HEK293 (cell line): Measurements from ENCODE around the gene MUTYH.
A peak's percentile ranks its signal among the peaks of the same experiment; 100 is the strongest.

Experiments used
- CTCF ChIA-PET: fragments of 350-600 bp; formaldehyde crosslinking; extraction: SDS; loops from one replicate; lab custom pipeline; 2021; ENCODE audit warnings: antibody characterized with exemption; lab: Yijun Ruan, JAX
- POLR2A ChIA-PET: fragments of 300-600 bp; formaldehyde crosslinking; extraction: SDS; loops from one replicate; lab custom pipeline; 2020; ENCODE audit warnings: antibody characterized with exemption, inconsistent platforms; lab: Yijun Ruan, JAX
- H3K27ac ChIP-seq: fragments of 200-500 bp; sonication (Bioruptor generic); 2 replicates; pipeline ENCODE4 v1.5.1; 2014; ENCODE audit warnings: low read depth, low read length, control low read depth, inconsistent platforms; ENCODE audit errors: extremely low read depth
- H3K36me3 ChIP-seq, 2 experiments: fragments of 200-500 bp in 1 of 2; sonication (Bioruptor generic) in 1 of 2; 1 replicate in 1 of 2; 2 replicates in 1 of 2; pipeline ENCODE4 v1.5.1; 2014 to 2017; ENCODE audit warnings: inconsistent platforms in 2 of 2, low read length in 2 of 2; ENCODE audit not compliant: control insufficient read depth in 2 of 2, insufficient read depth in 1 of 2
- H3K4me1 ChIP-seq: fragments of 200-500 bp; sonication (Bioruptor generic); 2 replicates; pipeline ENCODE4 v1.5.1; 2014; ENCODE audit warnings: mild to moderate bottlenecking, low read length, inconsistent platforms; ENCODE audit not compliant: control insufficient read depth, insufficient read depth
- H3K4me3 ChIP-seq: 2 replicates; pipeline ENCODE4 v1.5.1; 2011; ENCODE audit warnings: low read depth, mild to moderate bottlenecking, control low read depth, low read length, moderate library complexity
- H3K9me3 ChIP-seq: fragments of 200-500 bp; sonication (Bioruptor generic); 2 replicates; pipeline ENCODE4 v1.5.1; 2014; ENCODE audit warnings: low read depth, low read length, inconsistent platforms; ENCODE audit not compliant: control insufficient read depth, insufficient read depth
- BCL11B ChIP-seq: fragments of 450-650 bp; formaldehyde crosslinking; IDR thresholded peaks from 2 replicates; pipeline ENCODE4 v1.5.1; 2016; ENCODE audit warnings: low read depth, missing biosample characterization, missing genetic modification characterization
- HOXA7 ChIP-seq: sonication (generic); formaldehyde crosslinking; IDR thresholded peaks from 2 replicates; pipeline ENCODE4 v1.8.1; 2022; ENCODE audit warnings: missing genetic modification reagents, borderline replicate concordance
- HOXC10 ChIP-seq: sonication (generic); formaldehyde crosslinking; IDR thresholded peaks from 2 replicates; pipeline ENCODE4 v1.8.1; 2023; ENCODE audit warnings: mild to moderate bottlenecking, missing genetic modification reagents
- OSR2 ChIP-seq: fragments of 450-650 bp; formaldehyde crosslinking; IDR thresholded peaks from 2 replicates; pipeline ENCODE4 v1.5.1; 2016; ENCODE audit warnings: missing biosample characterization, missing genetic modification characterization
- OVOL3 ChIP-seq: fragments of 450-650 bp; formaldehyde crosslinking; IDR thresholded peaks from 2 replicates; pipeline ENCODE4 v1.5.1; 2016; ENCODE audit warnings: missing biosample characterization, missing genetic modification characterization
- RBAK ChIP-seq: fragments of 450-650 bp; formaldehyde crosslinking; IDR thresholded peaks from 2 replicates; pipeline ENCODE4 v1.5.1; 2016; ENCODE audit warnings: missing biosample characterization, missing genetic modification characterization
- SCRT2 ChIP-seq: fragments of 450-650 bp; formaldehyde crosslinking; IDR thresholded peaks from 2 replicates; pipeline ENCODE4 v1.5.1; 2016; ENCODE audit warnings: missing biosample characterization, missing genetic modification characterization
- SETDB1 ChIP-seq: IDR thresholded peaks from one replicate; pipeline ENCODE4 v1.6.1; 2017; ENCODE audit warnings: mild to moderate bottlenecking, low read length, moderate library complexity, mixed read lengths; ENCODE audit not compliant: insufficient read length
- ZBTB17 ChIP-seq: fragments of 450-650 bp; formaldehyde crosslinking; IDR thresholded peaks from 2 replicates; pipeline ENCODE4 v1.5.1; 2016; ENCODE audit warnings: missing biosample characterization, missing genetic modification characterization
- ZNF174 ChIP-seq: fragments of 450-650 bp; formaldehyde crosslinking; IDR thresholded peaks from 2 replicates; pipeline ENCODE4 v1.5.0; 2017; ENCODE audit warnings: missing biosample characterization, mild to moderate bottlenecking, missing genetic modification characterization
- ZNF214 ChIP-seq: fragments of 450-650 bp; formaldehyde crosslinking; IDR thresholded peaks from 2 replicates; pipeline ENCODE4 v1.5.1; 2017; ENCODE audit warnings: missing biosample characterization, mild to moderate bottlenecking, missing genetic modification characterization, borderline replicate concordance
- ZNF335 ChIP-seq: fragments of 450-650 bp; formaldehyde crosslinking; conservative IDR thresholded peaks from 2 replicates; pipeline ENCODE4 v1.5.1; 2016; ENCODE audit warnings: missing biosample characterization, missing genetic modification characterization
- ZNF350 ChIP-seq: fragments of 450-650 bp; formaldehyde crosslinking; IDR thresholded peaks from 2 replicates; pipeline ENCODE4 v1.5.0; 2017; ENCODE audit warnings: missing biosample characterization, mild to moderate bottlenecking, missing genetic modification characterization
- ZNF354C ChIP-seq: fragments of 450-650 bp; formaldehyde crosslinking; IDR thresholded peaks from 2 replicates; pipeline ENCODE4 v1.5.1; 2016; ENCODE audit warnings: missing biosample characterization, missing genetic modification characterization, low read depth, borderline replicate concordance
- ZNF391 ChIP-seq: fragments of 450-650 bp; formaldehyde crosslinking; IDR thresholded peaks from 2 replicates; pipeline ENCODE4 v1.5.1; 2016; ENCODE audit warnings: low read depth, missing biosample characterization, missing genetic modification characterization, borderline replicate concordance
- ZNF544 ChIP-seq: fragments of 450-650 bp; formaldehyde crosslinking; IDR thresholded peaks from 2 replicates; pipeline ENCODE4 v1.5.0; 2017; ENCODE audit warnings: missing biosample characterization, missing genetic modification characterization
- ZNF621 ChIP-seq: fragments of 450-650 bp; formaldehyde crosslinking; IDR thresholded peaks from 2 replicates; pipeline ENCODE4 v1.5.1; 2017; ENCODE audit warnings: missing biosample characterization, missing genetic modification characterization
- ZNF654 ChIP-seq: fragments of 450-650 bp; formaldehyde crosslinking; IDR thresholded peaks from 2 replicates; pipeline ENCODE4 v1.5.1; 2016; ENCODE audit warnings: low read depth, missing biosample characterization, missing genetic modification characterization
- ZNF830 ChIP-seq: fragments of 450-650 bp; IDR thresholded peaks from 2 replicates; pipeline ENCODE4 v1.5.0; 2018; ENCODE audit warnings: missing biosample characterization, missing genetic modification characterization, low read depth, mild to moderate bottlenecking, moderate library complexity
- TF ChIP-seq, protein P1 (sequence below): fragments of 450-650 bp; IDR thresholded peaks from 2 replicates; pipeline ENCODE4 v1.5.1; 2018; ENCODE audit warnings: missing biosample characterization, missing genetic modification characterization
- TF ChIP-seq, protein P2 (sequence below): fragments of 450-650 bp; formaldehyde crosslinking; optimal IDR thresholded peaks from 2 replicates; pipeline ENCODE3; 2016; ENCODE audit warnings: missing biosample characterization, mild to moderate bottlenecking, missing genetic modification characterization
- TF ChIP-seq, protein P3 (sequence below): IDR thresholded peaks from 2 replicates; pipeline ENCODE4 v1.6.1; 2011; ENCODE audit warnings: mild to moderate bottlenecking, low read depth, low read length, borderline replicate concordance
- TF ChIP-seq, protein P4 (sequence below): fragments of 450-650 bp; formaldehyde crosslinking; IDR thresholded peaks from 2 replicates; pipeline ENCODE4 v1.5.1; 2016; ENCODE audit warnings: missing biosample characterization, missing genetic modification characterization

Gene MUTYH

DNA sequence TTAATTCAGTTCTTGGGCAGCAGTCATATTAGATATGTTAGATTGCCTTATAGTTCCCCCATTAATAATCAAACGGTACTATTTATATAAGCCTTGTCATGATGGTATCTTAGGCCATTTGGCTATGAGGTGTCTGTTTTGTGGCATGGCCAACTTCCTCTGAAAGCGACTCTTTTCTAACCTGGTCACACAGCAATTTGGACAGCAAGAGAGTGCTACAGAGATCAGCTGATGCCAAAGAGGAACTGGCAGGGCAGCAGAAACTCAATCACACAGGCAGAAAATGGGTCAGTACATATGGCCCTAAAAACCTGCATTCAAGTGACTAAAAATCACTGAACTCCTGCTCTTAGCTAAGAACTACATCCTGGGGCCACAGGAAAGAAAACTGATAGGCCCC, 13.4 kb upstream of the MUTYH start:
- CTCF ChIA-PET = interaction anchor here (0.6 kb wide), 1 partner anchor 158 kb away, joined by 5 read pairs; no protein-coding TSS in a partner anchor
- POLR2A ChIA-PET = interaction anchor here (2.1 kb wide), 1 partner anchor 14 kb away, joined by 5 read pairs; the partner anchor contains the start of genes MUTYH and TOE1
- H3K4me3 ChIP-seq = no peak overlapping the region

DNA sequence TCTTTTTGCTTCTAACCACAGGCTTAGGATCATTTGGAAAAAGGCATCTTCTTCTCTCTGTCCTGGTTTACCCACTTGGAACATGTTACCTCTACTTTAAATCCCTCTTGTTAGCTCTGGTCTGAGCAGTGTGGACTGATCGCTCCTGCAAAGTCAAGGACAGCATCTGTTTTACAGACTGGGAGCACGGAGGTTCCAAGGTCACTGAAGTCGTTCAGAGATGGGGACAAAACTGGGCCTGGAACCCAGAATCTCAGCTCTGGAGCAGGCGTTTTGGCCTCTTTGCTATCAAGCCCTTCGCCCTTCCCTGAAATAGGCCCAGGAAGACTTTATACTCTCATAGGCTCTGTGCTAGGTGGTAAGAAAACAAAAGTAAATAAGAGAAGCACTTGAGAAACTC, 11.3 kb upstream of the MUTYH start:
- CTCF ChIA-PET = interaction anchor here (0.8 to 4.3 kb wide), 2 partner anchors 8 to 10 kb away, joined by 5 to 23 read pairs; no protein-coding TSS in a partner anchor
- Histone ChIP-seq H3K36me3 (peaks cover 0 to 5% of the 10 kb centered on the region in 2 experiments; a peak in 1 of 3 replicates), H3K4me1 (peaks cover 6% of the 10 kb centered on the region; the same call in 1 of the 2 replicates), H3K9me3 (no peaks in the 10 kb centered on the region), H3K27ac (no peak overlapping the region), H3K4me3 (no peak overlapping the region)
- POLR2A ChIA-PET = interaction anchor here (0.7 kb wide), 1 partner anchor 48 kb away, joined by 5 read pairs; no protein-coding TSS in a partner anchor
- TF ChIP-seq ZNF354C (no peak), ZNF654 (tag by site-specific recombination) (no peak), ZNF335 (tag by site-specific recombination) (no peak), SETDB1 (no peak), HOXC10 (CRISPR knock-in tag) (no peak), ZNF350 (tag by site-specific recombination) (no peak), ZNF174 (tag by site-specific recombination) (no peak)
- TF ChIP-seq, all 188 proteins: peak for 0

More for the DNA sequence above, 13.4 kb upstream of the MUTYH start:
- Histone ChIP-seq H3K9me3 (no peaks in the 10 kb centered on the region), H3K27ac (no peak overlapping the region), H3K36me3 (no peaks in the 10 kb centered on the region), H3K4me1 (peaks cover 7% of the 10 kb centered on the region; the same call in 1 of the 2 replicates)
- TF ChIP-seq ZNF391 (tag by site-specific recombination) (no peak), ZNF544 (no peak), ZNF830 (tag by site-specific recombination) (no peak), ZNF621 (tag by site-specific recombination) (no peak)
- TF ChIP-seq, protein P1, sequence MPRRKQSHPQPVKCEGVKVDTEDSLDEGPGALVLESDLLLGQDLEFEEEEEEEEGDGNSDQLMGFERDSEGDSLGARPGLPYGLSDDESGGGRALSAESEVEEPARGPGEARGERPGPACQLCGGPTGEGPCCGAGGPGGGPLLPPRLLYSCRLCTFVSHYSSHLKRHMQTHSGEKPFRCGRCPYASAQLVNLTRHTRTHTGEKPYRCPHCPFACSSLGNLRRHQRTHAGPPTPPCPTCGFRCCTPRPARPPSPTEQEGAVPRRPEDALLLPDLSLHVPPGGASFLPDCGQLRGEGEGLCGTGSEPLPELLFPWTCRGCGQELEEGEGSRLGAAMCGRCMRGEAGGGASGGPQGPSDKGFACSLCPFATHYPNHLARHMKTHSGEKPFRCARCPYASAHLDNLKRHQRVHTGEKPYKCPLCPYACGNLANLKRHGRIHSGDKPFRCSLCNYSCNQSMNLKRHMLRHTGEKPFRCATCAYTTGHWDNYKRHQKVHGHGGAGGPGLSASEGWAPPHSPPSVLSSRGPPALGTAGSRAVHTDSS (tag by site-specific recombination) = no peak
- TF ChIP-seq, protein P2, sequence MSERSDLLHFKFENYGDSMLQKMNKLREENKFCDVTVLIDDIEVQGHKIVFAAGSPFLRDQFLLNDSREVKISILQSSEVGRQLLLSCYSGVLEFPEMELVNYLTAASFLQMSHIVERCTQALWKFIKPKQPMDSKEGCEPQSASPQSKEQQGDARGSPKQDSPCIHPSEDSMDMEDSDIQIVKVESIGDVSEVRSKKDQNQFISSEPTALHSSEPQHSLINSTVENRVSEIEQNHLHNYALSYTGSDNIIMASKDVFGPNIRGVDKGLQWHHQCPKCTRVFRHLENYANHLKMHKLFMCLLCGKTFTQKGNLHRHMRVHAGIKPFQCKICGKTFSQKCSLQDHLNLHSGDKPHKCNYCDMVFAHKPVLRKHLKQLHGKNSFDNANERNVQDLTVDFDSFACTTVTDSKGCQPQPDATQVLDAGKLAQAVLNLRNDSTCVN (tag by site-specific recombination) = no peak

DNA sequence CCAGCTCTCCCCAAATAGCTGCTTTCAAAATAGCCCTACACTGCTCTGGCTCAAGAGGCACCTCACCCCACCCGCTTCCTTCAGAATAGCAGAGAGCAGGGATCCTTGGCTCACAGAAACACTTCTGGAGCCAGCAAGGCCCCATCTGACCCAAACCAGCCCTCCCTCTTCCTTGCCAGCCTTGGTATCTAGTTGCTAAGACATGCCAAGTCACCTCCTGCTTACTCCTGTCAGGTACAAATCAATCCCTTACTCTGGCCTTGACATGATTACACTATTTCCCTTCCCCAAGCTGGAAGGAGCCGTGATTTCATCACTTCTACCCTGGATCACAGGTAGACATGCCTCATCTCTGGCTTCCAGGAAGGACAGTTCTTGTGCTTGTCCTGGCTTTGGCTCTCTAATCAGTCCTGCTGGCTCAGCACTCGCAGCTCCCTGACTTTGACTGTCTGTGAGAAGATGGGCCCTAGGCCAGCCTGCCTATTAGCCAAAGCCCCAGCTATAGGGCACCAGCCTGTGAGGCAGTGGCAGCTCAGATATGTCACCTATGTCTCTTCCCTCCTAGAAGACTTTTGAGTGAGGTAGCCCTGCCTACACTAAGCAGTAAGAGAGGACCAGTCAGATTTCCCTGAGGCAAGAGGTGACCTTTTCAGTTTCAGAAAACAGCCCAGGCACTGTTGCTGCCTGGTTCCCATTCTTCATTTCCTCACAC, 8.9 kb upstream of the MUTYH start:
- no peaks in the 10 kb centered on the region for H3K4me1 ChIP-seq
- ChIA-PET CTCF (interaction anchor here (0.9 to 4.3 kb wide), 5 partner anchors 8 to 163 kb away, joined by 3 to 23 read pairs (median 8); partner anchors contain the start of genes MUTYH and TOE1), POLR2A (interaction anchor here (0.8 to 3.0 kb wide), 6 partner anchors 9 to 627 kb away, joined by 3 to 31 read pairs (median 4); partner anchors contain the start of genes BTBD19, CCDC163, MMACHC and MUTYH)
- H3K4me3 ChIP-seq = no peak overlapping the region
- peaks cover 0 to 29% of the 10 kb centered on the region in 2 experiments; a peak in 1 of 3 replicates for H3K36me3 ChIP-seq
- TF ChIP-seq BCL11B (no peak), ZBTB17 (tag by site-specific recombination) (peak; percentile 71; the same call in 1 of the 2 replicates), HOXA7 (CRISPR knock-in tag) (no peak), OVOL3 (no peak), ZNF214 (tag by site-specific recombination) (no peak), OSR2 (tag by site-specific recombination) (no peak), SCRT2 (tag by site-specific recombination) (0 out of 2 replicates have a peak, but pooled peaks have one; percentile 30), RBAK (tag by site-specific recombination) (no peak)
- TF ChIP-seq, protein P2 (tag by site-specific recombination) = no peak
- TF ChIP-seq, protein P3, sequence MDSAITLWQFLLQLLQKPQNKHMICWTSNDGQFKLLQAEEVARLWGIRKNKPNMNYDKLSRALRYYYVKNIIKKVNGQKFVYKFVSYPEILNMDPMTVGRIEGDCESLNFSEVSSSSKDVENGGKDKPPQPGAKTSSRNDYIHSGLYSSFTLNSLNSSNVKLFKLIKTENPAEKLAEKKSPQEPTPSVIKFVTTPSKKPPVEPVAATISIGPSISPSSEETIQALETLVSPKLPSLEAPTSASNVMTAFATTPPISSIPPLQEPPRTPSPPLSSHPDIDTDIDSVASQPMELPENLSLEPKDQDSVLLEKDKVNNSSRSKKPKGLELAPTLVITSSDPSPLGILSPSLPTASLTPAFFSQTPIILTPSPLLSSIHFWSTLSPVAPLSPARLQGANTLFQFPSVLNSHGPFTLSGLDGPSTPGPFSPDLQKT = no peak
- TF ChIP-seq, protein P4, sequence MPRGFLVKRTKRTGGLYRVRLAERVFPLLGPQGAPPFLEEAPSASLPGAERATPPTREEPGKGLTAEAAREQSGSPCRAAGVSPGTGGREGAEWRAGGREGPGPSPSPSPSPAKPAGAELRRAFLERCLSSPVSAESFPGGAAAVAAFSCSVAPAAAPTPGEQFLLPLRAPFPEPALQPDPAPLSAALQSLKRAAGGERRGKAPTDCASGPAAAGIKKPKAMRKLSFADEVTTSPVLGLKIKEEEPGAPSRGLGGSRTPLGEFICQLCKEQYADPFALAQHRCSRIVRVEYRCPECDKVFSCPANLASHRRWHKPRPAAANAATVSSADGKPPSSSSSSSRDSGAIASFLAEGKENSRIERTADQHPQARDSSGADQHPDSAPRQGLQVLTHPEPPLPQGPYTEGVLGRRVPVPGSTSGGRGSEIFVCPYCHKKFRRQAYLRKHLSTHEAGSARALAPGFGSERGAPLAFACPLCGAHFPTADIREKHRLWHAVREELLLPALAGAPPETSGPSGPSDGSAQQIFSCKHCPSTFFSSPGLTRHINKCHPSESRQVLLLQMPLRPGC (tag by site-specific recombination) = no peak
- H3K27ac ChIP-seq = no peak overlapping the region
- H3K9me3 ChIP-seq = no peaks in the 10 kb centered on the region
